K562 (cell line): ENCODE data around the gene B4GALNT4. TPM values are rescaled to one million over a fixed set of nuclear protein-coding genes. Genes with fewer than 3 reads are reported as not detected.

Experiments used
- BDP1 ChIP-seq: IDR thresholded peaks from 3 replicates; pipeline ENCODE4 v1.6.1; 2011; ENCODE audit not compliant: insufficient read length, insufficient read depth
- GABPB1 ChIP-seq: sonication (generic); formaldehyde crosslinking; IDR thresholded peaks from 2 replicates; pipeline ENCODE4 v1.8.0; 2022; ENCODE audit warnings: mild to moderate bottlenecking, missing genetic modification reagents
- GABPB2 ChIP-seq: fragments of 250-450 bp; sonication (Bioruptor Pico); conservative IDR thresholded peaks from 2 replicates; pipeline ENCODE4 v1.5.1; 2021; ENCODE audit warnings: mild to moderate bottlenecking
- GATA2 ChIP-seq: sonication (generic); formaldehyde crosslinking; IDR thresholded peaks from 2 replicates; pipeline ENCODE4 v1.4.0; 2020; ENCODE audit warnings: mild to moderate bottlenecking, missing genetic modification reagents
- GMEB1 ChIP-seq: fragments of 250-450 bp; sonication (Bioruptor Pico); IDR thresholded peaks from 2 replicates; pipeline ENCODE4 v1.4.0; 2020; ENCODE audit warnings: mild to moderate bottlenecking
- PHF21A ChIP-seq: fragments of 450-650 bp; IDR thresholded peaks from 2 replicates; pipeline ENCODE4 v1.6.1; 2017; ENCODE audit warnings: low read depth, borderline replicate concordance
- RREB1 ChIP-seq: fragments of 250-450 bp; sonication (Bioruptor Pico); IDR thresholded peaks from 2 replicates; pipeline ENCODE4 v1.4.0; 2020
- SP1 ChIP-seq: sonication (generic); formaldehyde crosslinking; IDR thresholded peaks from 2 replicates; pipeline ENCODE4 v1.8.1; 2022; ENCODE audit warnings: mild to moderate bottlenecking, missing genetic modification reagents
- TAF7 ChIP-seq: fragments of 450-650 bp; IDR thresholded peaks from 2 replicates; pipeline ENCODE4 v1.6.1; 2016; ENCODE audit warnings: missing genetic modification characterization, missing compliant biosample characterization
- TRIM25 ChIP-seq: fragments of 450-650 bp; IDR thresholded peaks from 2 replicates; pipeline ENCODE4 v1.7.0; 2016; ENCODE audit warnings: borderline replicate concordance
- ZNF140 ChIP-seq: fragments of 250-450 bp; sonication (Bioruptor Pico); IDR thresholded peaks from 2 replicates; pipeline ENCODE4 v1.8.0; 2021; ENCODE audit warnings: moderate library complexity, mild to moderate bottlenecking, inconsistent platforms
- ZNF639 ChIP-seq, 2 experiments: fragments of 200-800 bp in 1 of 2; sonication (Bioruptor generic) in 1 of 2; sonication (generic) in 1 of 2; formaldehyde crosslinking in 1 of 2; IDR thresholded peaks in 1 of 2; conservative IDR thresholded peaks in 1 of 2; 2 replicates each; pipeline versions ENCODE4 v1.5.0 to v1.6.1; 2016 to 2020; ENCODE audit warnings: missing compliant biosample characterization in 1 of 2, missing genetic modification characterization in 1 of 2, missing genetic modification reagents in 1 of 2
- ZNF740 ChIP-seq, 3 experiments: fragments of 200-800 bp in 1 of 3; sonication (Bioruptor generic) in 1 of 3; sonication (generic) in 1 of 3; formaldehyde crosslinking in 1 of 3; IDR thresholded peaks; 2 replicates each; pipeline versions ENCODE4 v1.6.1 to v1.8.0; 2016 to 2022; ENCODE audit warnings: mild to moderate bottlenecking in 2 of 3, missing compliant biosample characterization in 2 of 3, missing genetic modification characterization in 2 of 3, missing genetic modification reagents in 1 of 3
- polyA plus RNA-seq, 8 experiments: library from polyadenylated mRNA; depleted of rRNA in 4 of 8; stranded (reverse) in 5 of 8; unstranded in 3 of 8; fragments of >200 nt; fragmentation: Nextera tagmentation in 2 of 8; fragmentation: Illumina TruSeq in 1 of 8; extraction: Ambion mirVana in 2 of 8; extraction: Trizol in 1 of 8; gene quantifications; 2 replicates each; pipeline versions ENCODE4 v1.2.1 to v1.2.3, GENCODE V29; 2011 to 2014; ENCODE audit warnings: inconsistent platforms in 1 of 8, missing spikeins in 1 of 8
- total RNA-seq, 7 experiments: library from RNA; depleted of rRNA in 6 of 7; stranded (reverse); fragments of >200 nt in 6 of 7; fragmentation: Illumina TruSeq in 2 of 7; extraction: Trizol in 2 of 7; gene quantifications; 2 replicates each; pipeline versions ENCODE4 v1.2.1 to v1.2.3, GENCODE V29; 2011 to 2021; ENCODE audit warnings: low replicate concordance in 1 of 7

Gene B4GALNT4
- total and polyA plus RNA-seq, 9 of the 15 experiments (the other 6 are each of a cell fraction or from before 2014, with no cell fraction given), result 0.20 to 37.1 (median 10.8) TPM; not detected in 1

GRCh38 chr11:394034-394857 lies 24.9 kb downstream of the B4GALNT4 start, which contains the start of gene PKP3 (continued):
- no peak for TF ChIP-seq RREB1
- TF ChIP-seq GMEB1 (CRISPR knock-in tag), result no peak
- 0 out of 2 replicates have a peak, but pooled peaks have one; percentile 17 for TF ChIP-seq TAF7 (tag)
- TF ChIP-seq GABPB2 (CRISPR knock-in tag), result no peak
- TF ChIP-seq PHF21A, result no peak
- no peak for TF ChIP-seq BDP1
- no peak for TF ChIP-seq TRIM25
- TF ChIP-seq GABPB1, result peak; percentile 76
- TF ChIP-seq GATA2 (CRISPR knock-in tag), result no peak; the same call in 1 of the 2 replicates
- no peak for TF ChIP-seq ZNF140 (CRISPR knock-in tag)
- TF ChIP-seq SP1 (CRISPR knock-in tag), result peak; percentile 20; the same call in 1 of the 2 replicates
- peak; percentile 79 for TF ChIP-seq ZNF740 (CRISPR knock-in tag; IDR thresholded peaks at IDR 0.05)
- TF ChIP-seq ZNF740 (tag; IDR thresholded peaks at IDR 0.05), result peak in 1 of 2 experiments; percentile 56; a peak in 2 of 4 replicates
- TF ChIP-seq ZNF639 (CRISPR knock-in tag; conservative IDR thresholded peaks at IDR 0.05 in 1 of 2, IDR thresholded peaks at IDR 0.05 in 1 of 2), result peak; percentile 29 to 70; a peak in 2 of 4 replicates
